Panc1 (cell line): ENCODE data around the gene DNAH7. TPM values are rescaled to one million over a fixed set of nuclear protein-coding genes. Genes with fewer than 3 reads are reported as not detected.

Experiments used
- ATAC-seq: fragments of 200-7000 bp; cut with Tn5 transposase; 2 replicates; pipeline ENCODE4 v1.9.1; 2020; ENCODE audit warnings: mild to moderate bottlenecking, moderate library complexity
- BruUV-seq: library from RNA; stranded (reverse); fragments of 400-500 nt; replicated peaks from 2 replicates; lab custom pipeline; 2021; lab: Mats Ljungman, UMichigan
- CTCF ChIA-PET: fragments of 300-600 bp; sonication (Branson Sonifier 250); formaldehyde crosslinking; loops from one replicate; lab custom pipeline; 2022; ENCODE audit warnings: antibody characterized with exemption; lab: Charles Lee
- POLR2A ChIA-PET: fragments of 300-600 bp; sonication (Branson Sonifier 250); formaldehyde crosslinking; loops from one replicate; lab custom pipeline; 2022; ENCODE audit warnings: antibody characterized with exemption; lab: Charles Lee
- DNase-seq: peaks from one replicate; pipeline ENCODE4 v3.0.0-alpha.2; 2010; ENCODE audit warnings: low read depth, low spot score
- H3K27ac ChIP-seq: 2 replicates; pipeline ENCODE4 v1.5.1; 2011; ENCODE audit warnings: mild to moderate bottlenecking, low read length, inconsistent platforms
- H3K27me3 ChIP-seq: fragments of 200-500 bp; sonication (Bioruptor generic); 2 replicates; pipeline ENCODE4 v1.6.0; 2014; ENCODE audit warnings: low read length, inconsistent platforms; ENCODE audit not compliant: control insufficient read depth, insufficient read depth
- H3K36me3 ChIP-seq: fragments of 200-500 bp; sonication (Bioruptor generic); 2 replicates; pipeline ENCODE4 v1.5.1; 2014; ENCODE audit warnings: inconsistent platforms, mild to moderate bottlenecking, low read length, moderate library complexity; ENCODE audit not compliant: control insufficient read depth, insufficient read depth
- H3K4me1 ChIP-seq: 2 replicates; pipeline ENCODE4 v1.5.1; 2011; ENCODE audit warnings: inconsistent platforms, mild to moderate bottlenecking, low read length, moderate library complexity; ENCODE audit not compliant: control insufficient read depth, insufficient read depth
- H3K4me3 ChIP-seq, 2 experiments: 2 replicates each; pipeline ENCODE4 v1.5.1; 2011 to 2012; ENCODE audit warnings: low read depth in 2 of 2, low read length in 2 of 2, mild to moderate bottlenecking in 2 of 2, inconsistent platforms in 1 of 2, moderate library complexity in 1 of 2
- H3K9me3 ChIP-seq: fragments of 200-500 bp; sonication (Bioruptor generic); 2 replicates; pipeline ENCODE4 v1.5.1; 2014; ENCODE audit warnings: low read depth, mild to moderate bottlenecking, inconsistent platforms, low read length, moderate library complexity; ENCODE audit not compliant: control insufficient read depth, insufficient read depth
- POLR2AphosphoS5 ChIP-seq: IDR thresholded peaks from 2 replicates; pipeline ENCODE4 v1.6.1; 2012; ENCODE audit warnings: mild to moderate bottlenecking, low read depth, low read length, moderate library complexity
- SIN3A ChIP-seq: IDR thresholded peaks from 2 replicates; pipeline ENCODE4 v1.6.1; 2012; ENCODE audit warnings: low read depth, mild to moderate bottlenecking, low read length, moderate library complexity, borderline replicate concordance; ENCODE audit not compliant: insufficient read depth
- TCF7L2 ChIP-seq: IDR thresholded peaks from 2 replicates; pipeline ENCODE4 v1.6.1; 2011; ENCODE audit warnings: mild to moderate bottlenecking, low read depth, low read length, inconsistent platforms
- in situ Hi-C: cut with HindIII; loops from 2 replicates; pipeline ENCODE4 v1.10.0; 2016; ENCODE audit warnings: low sequenced_read_pairs, low pct_unique_long_range_greater_than_20kb
- intact Hi-C: fragments of 100-400 bp; cut with micrococcal nuclease; formaldehyde crosslinking; loops from one replicate; pipeline ENCODE4 v1.10.0; 2022; ENCODE audit not compliant: unreplicated experiment
- total RNA-seq: library from RNA; stranded (reverse); gene quantifications from one replicate; pipeline ENCODE4 v1.2.1, GENCODE V29; 2021; ENCODE audit not compliant: unreplicated experiment
- TF ChIP-seq, protein P1 (sequence below): fragments of 450-650 bp; IDR thresholded peaks from 2 replicates; pipeline ENCODE4 v1.5.1; 2017; ENCODE audit warnings: mild to moderate bottlenecking
- TF ChIP-seq, protein P2 (sequence below), 2 experiments: IDR thresholded peaks; 2 replicates each; pipeline ENCODE4 v1.6.1; 2011 to 2012; ENCODE audit warnings: low read depth in 2 of 2, control low read depth in 1 of 2, low read length in 1 of 2, mild to moderate bottlenecking in 1 of 2, moderate library complexity in 1 of 2; ENCODE audit not compliant: insufficient read depth in 1 of 2

DNAH7 gene
- total RNA-seq, 1 experiment from 2014 or later = 0.98 TPM

GRCh38 chr2:195937176-195937575 lies 131.5 kb downstream of the DNAH7 start:
- no peak overlapping the region for H3K27ac ChIP-seq
- H3K9me3 ChIP-seq = no peaks in the 10 kb centered on the region
- CTCF ChIA-PET = no interaction called here
- H3K4me3 ChIP-seq = no peak overlapping the region
- ATAC-seq = no peak
- intact Hi-C loops (loop anchor here (5.0 kb wide), 1 partner anchor 270 kb away; no protein-coding TSS in a partner anchor), in situ Hi-C loops (no loop called here)
- no peaks in the 10 kb centered on the region for H3K27me3 ChIP-seq
- POLR2A ChIA-PET = interaction anchor here (0.6 kb wide), 1 partner anchor 34 kb away, joined by 6 read pairs; no protein-coding TSS in a partner anchor
- H3K4me1 ChIP-seq = no peaks in the 10 kb centered on the region
- no peak for DNase-seq
- H3K36me3 ChIP-seq = no peaks in the 10 kb centered on the region
- no TSS peak for BruUV-seq
- TF ChIP-seq POLR2AphosphoS5 (no peak), SIN3A (no peak), TCF7L2 (no peak)
- TF ChIP-seq, protein P1, sequence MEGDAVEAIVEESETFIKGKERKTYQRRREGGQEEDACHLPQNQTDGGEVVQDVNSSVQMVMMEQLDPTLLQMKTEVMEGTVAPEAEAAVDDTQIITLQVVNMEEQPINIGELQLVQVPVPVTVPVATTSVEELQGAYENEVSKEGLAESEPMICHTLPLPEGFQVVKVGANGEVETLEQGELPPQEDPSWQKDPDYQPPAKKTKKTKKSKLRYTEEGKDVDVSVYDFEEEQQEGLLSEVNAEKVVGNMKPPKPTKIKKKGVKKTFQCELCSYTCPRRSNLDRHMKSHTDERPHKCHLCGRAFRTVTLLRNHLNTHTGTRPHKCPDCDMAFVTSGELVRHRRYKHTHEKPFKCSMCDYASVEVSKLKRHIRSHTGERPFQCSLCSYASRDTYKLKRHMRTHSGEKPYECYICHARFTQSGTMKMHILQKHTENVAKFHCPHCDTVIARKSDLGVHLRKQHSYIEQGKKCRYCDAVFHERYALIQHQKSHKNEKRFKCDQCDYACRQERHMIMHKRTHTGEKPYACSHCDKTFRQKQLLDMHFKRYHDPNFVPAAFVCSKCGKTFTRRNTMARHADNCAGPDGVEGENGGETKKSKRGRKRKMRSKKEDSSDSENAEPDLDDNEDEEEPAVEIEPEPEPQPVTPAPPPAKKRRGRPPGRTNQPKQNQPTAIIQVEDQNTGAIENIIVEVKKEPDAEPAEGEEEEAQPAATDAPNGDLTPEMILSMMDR = no peak
- TF ChIP-seq, protein P2, sequence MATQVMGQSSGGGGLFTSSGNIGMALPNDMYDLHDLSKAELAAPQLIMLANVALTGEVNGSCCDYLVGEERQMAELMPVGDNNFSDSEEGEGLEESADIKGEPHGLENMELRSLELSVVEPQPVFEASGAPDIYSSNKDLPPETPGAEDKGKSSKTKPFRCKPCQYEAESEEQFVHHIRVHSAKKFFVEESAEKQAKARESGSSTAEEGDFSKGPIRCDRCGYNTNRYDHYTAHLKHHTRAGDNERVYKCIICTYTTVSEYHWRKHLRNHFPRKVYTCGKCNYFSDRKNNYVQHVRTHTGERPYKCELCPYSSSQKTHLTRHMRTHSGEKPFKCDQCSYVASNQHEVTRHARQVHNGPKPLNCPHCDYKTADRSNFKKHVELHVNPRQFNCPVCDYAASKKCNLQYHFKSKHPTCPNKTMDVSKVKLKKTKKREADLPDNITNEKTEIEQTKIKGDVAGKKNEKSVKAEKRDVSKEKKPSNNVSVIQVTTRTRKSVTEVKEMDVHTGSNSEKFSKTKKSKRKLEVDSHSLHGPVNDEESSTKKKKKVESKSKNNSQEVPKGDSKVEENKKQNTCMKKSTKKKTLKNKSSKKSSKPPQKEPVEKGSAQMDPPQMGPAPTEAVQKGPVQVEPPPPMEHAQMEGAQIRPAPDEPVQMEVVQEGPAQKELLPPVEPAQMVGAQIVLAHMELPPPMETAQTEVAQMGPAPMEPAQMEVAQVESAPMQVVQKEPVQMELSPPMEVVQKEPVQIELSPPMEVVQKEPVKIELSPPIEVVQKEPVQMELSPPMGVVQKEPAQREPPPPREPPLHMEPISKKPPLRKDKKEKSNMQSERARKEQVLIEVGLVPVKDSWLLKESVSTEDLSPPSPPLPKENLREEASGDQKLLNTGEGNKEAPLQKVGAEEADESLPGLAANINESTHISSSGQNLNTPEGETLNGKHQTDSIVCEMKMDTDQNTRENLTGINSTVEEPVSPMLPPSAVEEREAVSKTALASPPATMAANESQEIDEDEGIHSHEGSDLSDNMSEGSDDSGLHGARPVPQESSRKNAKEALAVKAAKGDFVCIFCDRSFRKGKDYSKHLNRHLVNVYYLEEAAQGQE (IDR thresholded peaks at IDR 0.05; ENCODE audit: insufficient read depth in 1 of 2, low read depth in 2 of 2, low read length in 1 of 2) = no peak

DNA sequence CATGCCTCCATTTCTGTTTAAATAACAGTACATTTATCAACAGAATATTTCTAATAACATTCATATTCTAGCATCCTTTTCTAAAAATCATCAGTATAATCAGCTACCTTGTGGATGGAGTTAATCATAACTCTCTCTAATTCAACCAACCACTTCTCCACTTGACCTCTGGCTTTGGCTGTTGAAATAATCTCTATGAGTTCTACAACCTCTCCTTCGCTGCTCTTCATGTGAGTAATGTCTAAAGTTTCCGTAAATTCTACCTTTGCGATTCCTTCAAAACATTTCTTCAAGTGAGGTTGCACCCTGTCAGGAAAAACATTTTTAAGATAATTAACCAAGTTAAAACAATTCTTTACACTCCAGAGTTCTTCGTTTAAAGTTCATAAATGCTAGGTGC lies 134.2 kb downstream of the DNAH7 start:
- ChIA-PET CTCF (no interaction called here), POLR2A (no interaction called here)
- DNase-seq (no peak), ATAC-seq (no peak)
- Histone ChIP-seq H3K36me3 (no peaks in the 10 kb centered on the region), H3K4me1 (no peaks in the 10 kb centered on the region), H3K27me3 (no peaks in the 10 kb centered on the region), H3K27ac (no peak overlapping the region), H3K4me3 (no peak overlapping the region), H3K9me3 (no peaks in the 10 kb centered on the region)
- intact Hi-C loops = no loop called here
- BruUV-seq = no TSS peak
- TF ChIP-seq, protein P1 = no peak
- no peak for TF ChIP-seq POLR2AphosphoS5
- no peak for TF ChIP-seq TCF7L2
- TF ChIP-seq, protein P2 (IDR thresholded peaks at IDR 0.05; ENCODE audit: insufficient read depth in 1 of 2, low read depth in 2 of 2, low read length in 1 of 2) = no peak
- TF ChIP-seq SIN3A = no peak
- in situ Hi-C loops = no loop called here
